Calu3 (cell line): ENCODE data around the gene ZNFX1. TPM values are rescaled to one million over a fixed set of nuclear protein-coding genes. Genes with fewer than 3 reads are reported as not detected.
A peak's percentile ranks its signal among the peaks of the same experiment; 100 is the strongest.

Experiments
- BruUV-seq: library from RNA; stranded (reverse); fragments of 400-500 nt; replicated peaks from 2 replicates; lab custom pipeline; 2021; lab: Mats Ljungman, UMichigan
- CTCF ChIA-PET: fragments of 300-600 bp; sonication (Branson Sonifier 250); formaldehyde crosslinking; loops from one replicate; lab custom pipeline; 2022; ENCODE audit warnings: antibody characterized with exemption; lab: Charles Lee
- DNase-seq: peaks from one replicate; pipeline ENCODE4 v3.0.0; 2022
- H3K27ac Mint-ChIP-seq: one replicate; pipeline ENCODE4 v1.8.0; 2022; ENCODE audit warnings: mixed read lengths; ENCODE audit not compliant: unreplicated experiment
- H3K27me3 Mint-ChIP-seq: one replicate; pipeline ENCODE4 v1.8.0; 2022; ENCODE audit warnings: mixed read lengths; ENCODE audit not compliant: unreplicated experiment
- H3K36me3 Mint-ChIP-seq: one replicate; pipeline ENCODE4 v1.8.0; 2022; ENCODE audit warnings: mild to moderate bottlenecking, moderate library complexity, mixed read lengths; ENCODE audit not compliant: insufficient read depth, unreplicated experiment
- H3K4me1 Mint-ChIP-seq: one replicate; pipeline ENCODE4 v1.8.0; 2022; ENCODE audit warnings: mild to moderate bottlenecking, low read depth, mixed read lengths; ENCODE audit not compliant: unreplicated experiment
- H3K4me3 Mint-ChIP-seq: one replicate; pipeline ENCODE4 v1.8.0; 2022; ENCODE audit warnings: mild to moderate bottlenecking, low read depth, moderate library complexity, mixed read lengths; ENCODE audit not compliant: unreplicated experiment
- H3K9me3 Mint-ChIP-seq: one replicate; pipeline ENCODE4 v1.8.0; 2022; ENCODE audit warnings: low read depth, mixed read lengths; ENCODE audit not compliant: unreplicated experiment
- intact Hi-C: fragments of 100-400 bp; cut with micrococcal nuclease; formaldehyde crosslinking; loops from one replicate; pipeline ENCODE4 v1.10.0; 2022; ENCODE audit not compliant: unreplicated experiment
- total RNA-seq: library from RNA; stranded (reverse); gene quantifications from 2 replicates; pipeline ENCODE4 v1.2.3, GENCODE V29; 2022
- TF ChIP-seq, protein P1 (sequence below): fragments of 200-600 bp; IDR thresholded peaks from one replicate; pipeline ENCODE4 v1.8.0; 2022; ENCODE audit warnings: antibody characterized with exemption; ENCODE audit not compliant: unreplicated experiment

ZNFX1 gene
- total RNA-seq, 1 experiment from 2014 or later = 94.1 TPM

- no peaks in the 10 kb centered on the region for H3K9me3 Mint-ChIP-seq
- H3K27me3 Mint-ChIP-seq = no peaks in the 10 kb centered on the region
- H3K36me3 Mint-ChIP-seq = peaks cover 86% of the 10 kb centered on the region
- BruUV-seq = TSS peak; percentile 8
- TF ChIP-seq, protein P1, sequence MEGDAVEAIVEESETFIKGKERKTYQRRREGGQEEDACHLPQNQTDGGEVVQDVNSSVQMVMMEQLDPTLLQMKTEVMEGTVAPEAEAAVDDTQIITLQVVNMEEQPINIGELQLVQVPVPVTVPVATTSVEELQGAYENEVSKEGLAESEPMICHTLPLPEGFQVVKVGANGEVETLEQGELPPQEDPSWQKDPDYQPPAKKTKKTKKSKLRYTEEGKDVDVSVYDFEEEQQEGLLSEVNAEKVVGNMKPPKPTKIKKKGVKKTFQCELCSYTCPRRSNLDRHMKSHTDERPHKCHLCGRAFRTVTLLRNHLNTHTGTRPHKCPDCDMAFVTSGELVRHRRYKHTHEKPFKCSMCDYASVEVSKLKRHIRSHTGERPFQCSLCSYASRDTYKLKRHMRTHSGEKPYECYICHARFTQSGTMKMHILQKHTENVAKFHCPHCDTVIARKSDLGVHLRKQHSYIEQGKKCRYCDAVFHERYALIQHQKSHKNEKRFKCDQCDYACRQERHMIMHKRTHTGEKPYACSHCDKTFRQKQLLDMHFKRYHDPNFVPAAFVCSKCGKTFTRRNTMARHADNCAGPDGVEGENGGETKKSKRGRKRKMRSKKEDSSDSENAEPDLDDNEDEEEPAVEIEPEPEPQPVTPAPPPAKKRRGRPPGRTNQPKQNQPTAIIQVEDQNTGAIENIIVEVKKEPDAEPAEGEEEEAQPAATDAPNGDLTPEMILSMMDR = no peak
- intact Hi-C loops = no loop called here
- CTCF ChIA-PET = interaction anchor here (0.6 to 1.2 kb wide), 2 partner anchors 12 to 15 kb away, joined by 3 read pairs; no protein-coding TSS in a partner anchor
- DNase-seq = no peak
- no peak overlapping the region for H3K4me3 Mint-ChIP-seq
- no peaks in the 10 kb centered on the region for H3K4me1 Mint-ChIP-seq
- no peak overlapping the region for H3K27ac Mint-ChIP-seq
Measured at GRCh38 chr20:49231471-49231870, 46.4 kb downstream of the ZNFX1 start.

GRCh38 chr20:49230561-49231133, 47.2 kb downstream of the ZNFX1 start:
- Mint-ChIP-seq H3K4me1 (no peaks in the 10 kb centered on the region), H3K4me3 (no peak overlapping the region), H3K27ac (no peak overlapping the region), H3K36me3 (peaks cover 88% of the 10 kb centered on the region), H3K27me3 (no peaks in the 10 kb centered on the region), H3K9me3 (no peaks in the 10 kb centered on the region)
- BruUV-seq = no TSS peak
- TF ChIP-seq, protein P1 = no peak
- intact Hi-C loops = no loop called here
- CTCF ChIA-PET = interaction anchor here (0.6 to 1.2 kb wide), 2 partner anchors 16 to 1762 kb away, joined by 3 read pairs; no protein-coding TSS in a partner anchor
- DNase-seq = no peak

GRCh38 chr20:49230021-49230420, 47.8 kb downstream of the ZNFX1 start:
- no peak for DNase-seq
- Mint-ChIP-seq H3K27ac (no peak overlapping the region), H3K4me3 (no peak overlapping the region), H3K9me3 (no peaks in the 10 kb centered on the region), H3K36me3 (peaks cover 94% of the 10 kb centered on the region), H3K4me1 (no peaks in the 10 kb centered on the region), H3K27me3 (no peaks in the 10 kb centered on the region)
- CTCF ChIA-PET = no interaction called here
- intact Hi-C loops = no loop called here
- no TSS peak for BruUV-seq
- TF ChIP-seq, protein P1 = no peak

GRCh38 chr20:49229381-49229780, 48.5 kb downstream of the ZNFX1 start:
- H3K9me3 Mint-ChIP-seq = no peaks in the 10 kb centered on the region
- DNase-seq = no peak
- BruUV-seq = no TSS peak
- no peak overlapping the region for H3K4me3 Mint-ChIP-seq
- TF ChIP-seq, protein P1 = no peak
- H3K27ac Mint-ChIP-seq = no peak overlapping the region
- no peaks in the 10 kb centered on the region for H3K4me1 Mint-ChIP-seq
- no peaks in the 10 kb centered on the region for H3K27me3 Mint-ChIP-seq
- peaks cover 94% of the 10 kb centered on the region for H3K36me3 Mint-ChIP-seq
- intact Hi-C loops = no loop called here
- CTCF ChIA-PET = no interaction called here
